DOHH2 (cell line): Measurements from ENCODE around the gene CSAD.
A peak's percentile ranks its signal among the peaks of the same experiment; 100 is the strongest.

Experiments
- H3F3A ChIP-seq: fragments of 200-600 bp; sonication (generic), shearing (Covaris generic); 2 replicates; pipeline ENCODE4 v1.6.0; 2016; ENCODE audit warnings: antibody characterized with exemption, mild to moderate bottlenecking; ENCODE audit not compliant: control insufficient read depth, insufficient read depth
- H3K27ac ChIP-seq: fragments of 200-600 bp; sonication (generic); 2 replicates; pipeline ENCODE4 v1.5.1; 2014; ENCODE audit warnings: low read depth, mild to moderate bottlenecking, low read length, moderate library complexity
- H3K27me3 ChIP-seq: fragments of 200-600 bp; sonication (generic); 2 replicates; pipeline ENCODE4 v1.6.1; 2014; ENCODE audit warnings: mild to moderate bottlenecking, low read length, mixed read lengths; ENCODE audit not compliant: control insufficient read depth
- H3K36me3 ChIP-seq: fragments of 200-600 bp; sonication (generic); 2 replicates; pipeline ENCODE4 v1.6.1; 2014; ENCODE audit warnings: mild to moderate bottlenecking, low read length, moderate library complexity, mixed read lengths; ENCODE audit not compliant: control insufficient read depth
- H3K4me1 ChIP-seq: fragments of 200-600 bp; sonication (generic); 2 replicates; pipeline ENCODE4 v1.6.1; 2014; ENCODE audit warnings: mild to moderate bottlenecking, low read length, mixed read lengths; ENCODE audit not compliant: control insufficient read depth
- H3K4me2 ChIP-seq: fragments of 200-600 bp; sonication (generic); 2 replicates; pipeline ENCODE4 v1.6.0; 2014; ENCODE audit warnings: mild to moderate bottlenecking, low read length, moderate library complexity
- H3K4me3 ChIP-seq: fragments of 200-600 bp; sonication (generic); 2 replicates; pipeline ENCODE4 v1.5.1; 2014; ENCODE audit warnings: mild to moderate bottlenecking, low read length, mixed read lengths
- H3K79me2 ChIP-seq: fragments of 200-600 bp; sonication (generic); 2 replicates; pipeline ENCODE4 v1.6.1; 2014; ENCODE audit warnings: mild to moderate bottlenecking, low read length, mixed read lengths; ENCODE audit not compliant: control insufficient read depth
- H3K9me2 ChIP-seq: fragments of 200-600 bp; sonication (generic); replicated peaks from 2 replicates; pipeline ENCODE4 v1.6.1; 2014; ENCODE audit warnings: mild to moderate bottlenecking, low read length, mixed read lengths; ENCODE audit not compliant: control insufficient read depth
- H3K9me3 ChIP-seq: fragments of 200-600 bp; sonication (generic); 2 replicates; pipeline ENCODE4 v1.6.1; 2014; ENCODE audit warnings: antibody characterized with exemption, low read length, mixed read lengths; ENCODE audit not compliant: control insufficient read depth, insufficient read depth
- H4K20me1 ChIP-seq: fragments of 200-600 bp; sonication (generic); 2 replicates; pipeline ENCODE4 v1.6.0; 2014; ENCODE audit warnings: low read depth, mild to moderate bottlenecking, antibody characterized with exemption, low read length, moderate library complexity; ENCODE audit not compliant: control insufficient read depth, insufficient read depth
- CTCF ChIP-seq: fragments of 200-600 bp; sonication (generic); IDR thresholded peaks from one replicate; pipeline ENCODE4 v1.5.1; 2014; ENCODE audit warnings: antibody characterized with exemption, mild to moderate bottlenecking, low read depth, low read length; ENCODE audit not compliant: poor library complexity, severe bottlenecking
- EZH2phosphoT487 ChIP-seq: fragments of 200-600 bp; sonication (generic); IDR thresholded peaks from 2 replicates; pipeline ENCODE4 v1.6.1; 2017; ENCODE audit warnings: borderline replicate concordance, mild to moderate bottlenecking, antibody characterized with exemption, low read length, moderate library complexity, mixed read lengths

CSAD gene

GRCh38 chr12:53180220-53180930 is at the start of gene CSAD, which contains the start of gene ZNF740:
Gene CSAD, minus strand, starts transcription at chr12:53180925. Its CDS starts 7,455 bp downstream, at chr12:53173470.
Gene ZNF740, plus strand, starts transcription at chr12:53180722. Its CDS starts 1,262 bp downstream, at chr12:53181984.
- Histone ChIP-seq H3K9me2 (no peaks in the 10 kb centered on the region), H3K9me3 (no peaks in the 10 kb centered on the region), H3K79me2 (peaks cover 41% of the 10 kb centered on the region), H3K4me2 (peak within 1 kb of the TSS; percentile 86), H3K27me3 (no peaks in the 10 kb centered on the region), H3K27ac (peak within 1 kb of the TSS; percentile 85), H3F3A (peaks cover 6% of the 10 kb centered on the region), H4K20me1 (no peaks in the 10 kb centered on the region; the same call in 1 of the 2 replicates), H3K36me3 (peaks cover 42% of the 10 kb centered on the region), H3K4me3 (peak within 1 kb of the TSS; percentile 84), H3K4me1 (peaks cover 38% of the 10 kb centered on the region)
- TF ChIP-seq EZH2phosphoT487 (no peak), CTCF (no peak)

GRCh38 chr12:53230108-53230845 is 49.6 kb upstream of the CSAD start:
- 0 out of 2 replicates have a peak, but pooled peaks cover 2% of the 10 kb centered on the region for H3F3A ChIP-seq
- H3K4me3 ChIP-seq = no peak overlapping the region
- no peaks in the 10 kb centered on the region for H3K36me3 ChIP-seq
- peaks cover 16% of the 10 kb centered on the region for H3K4me1 ChIP-seq
- no peaks in the 10 kb centered on the region for H3K9me2 ChIP-seq
- no peaks in the 10 kb centered on the region for H3K9me3 ChIP-seq
- peaks cover 46% of the 10 kb centered on the region for H3K27me3 ChIP-seq
- no peaks in the 10 kb centered on the region for H4K20me1 ChIP-seq
- no peak overlapping the region for H3K4me2 ChIP-seq
- H3K79me2 ChIP-seq = no peaks in the 10 kb centered on the region
- TF ChIP-seq CTCF (no peak), EZH2phosphoT487 (no peak)
- H3K27ac ChIP-seq = no peak overlapping the region

- H3K4me2 ChIP-seq = no peak overlapping the region
- no peaks in the 10 kb centered on the region for H4K20me1 ChIP-seq
- H3K4me1 ChIP-seq = peaks cover 16% of the 10 kb centered on the region
- TF ChIP-seq EZH2phosphoT487 = no peak
- no peak for TF ChIP-seq CTCF
- H3K27me3 ChIP-seq = peaks cover 40% of the 10 kb centered on the region
- H3K36me3 ChIP-seq = no peaks in the 10 kb centered on the region
- no peak overlapping the region for H3K4me3 ChIP-seq
- no peaks in the 10 kb centered on the region for H3K79me2 ChIP-seq
- H3K9me3 ChIP-seq = no peaks in the 10 kb centered on the region
- no peaks in the 10 kb centered on the region for H3K9me2 ChIP-seq
- H3K27ac ChIP-seq = no peak overlapping the region
- H3F3A ChIP-seq = 0 out of 2 replicates have a peak, but pooled peaks cover 2% of the 10 kb centered on the region
Measured at GRCh38 chr12:53229454-53229853, 48.7 kb upstream of the CSAD start.
